Fibroblast of mammary gland (primary cell): ENCODE data around the gene MRPL46.
A peak's percentile ranks its signal among the peaks of the same experiment; 100 is the strongest.
"Not testable (repeated sequence)": the region's sequence is repeated elsewhere in the genome, so short reads cannot be mapped to it uniquely, and the experiment has no call there.

Experiments
- DNase-seq: peaks from one replicate; pipeline ENCODE4 v3.0.0-alpha.2; 2010; ENCODE audit warnings: low read depth
- H3K4me3 ChIP-seq: 2 replicates; pipeline ENCODE4 v1.5.1; 2011; ENCODE audit warnings: low read depth, mild to moderate bottlenecking, low read length, moderate library complexity; ENCODE audit not compliant: control insufficient read depth
- TF ChIP-seq, protein P1 (sequence below): conservative IDR thresholded peaks from 2 replicates; pipeline ENCODE4 v1.5.1; 2011; ENCODE audit warnings: low read depth, low read length, inconsistent platforms; ENCODE audit not compliant: control insufficient read depth, insufficient read depth

The MRPL46 gene

GRCh38 chr15:88482263-88482662 lies 15.1 kb upstream of the MRPL46 start:
- no peak overlapping the region for H3K4me3 ChIP-seq
- TF ChIP-seq, protein P1, sequence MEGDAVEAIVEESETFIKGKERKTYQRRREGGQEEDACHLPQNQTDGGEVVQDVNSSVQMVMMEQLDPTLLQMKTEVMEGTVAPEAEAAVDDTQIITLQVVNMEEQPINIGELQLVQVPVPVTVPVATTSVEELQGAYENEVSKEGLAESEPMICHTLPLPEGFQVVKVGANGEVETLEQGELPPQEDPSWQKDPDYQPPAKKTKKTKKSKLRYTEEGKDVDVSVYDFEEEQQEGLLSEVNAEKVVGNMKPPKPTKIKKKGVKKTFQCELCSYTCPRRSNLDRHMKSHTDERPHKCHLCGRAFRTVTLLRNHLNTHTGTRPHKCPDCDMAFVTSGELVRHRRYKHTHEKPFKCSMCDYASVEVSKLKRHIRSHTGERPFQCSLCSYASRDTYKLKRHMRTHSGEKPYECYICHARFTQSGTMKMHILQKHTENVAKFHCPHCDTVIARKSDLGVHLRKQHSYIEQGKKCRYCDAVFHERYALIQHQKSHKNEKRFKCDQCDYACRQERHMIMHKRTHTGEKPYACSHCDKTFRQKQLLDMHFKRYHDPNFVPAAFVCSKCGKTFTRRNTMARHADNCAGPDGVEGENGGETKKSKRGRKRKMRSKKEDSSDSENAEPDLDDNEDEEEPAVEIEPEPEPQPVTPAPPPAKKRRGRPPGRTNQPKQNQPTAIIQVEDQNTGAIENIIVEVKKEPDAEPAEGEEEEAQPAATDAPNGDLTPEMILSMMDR = no peak
- DNase-seq = no peak

- TF ChIP-seq, protein P1 = no peak
- no peak overlapping the region for H3K4me3 ChIP-seq
These were observed 13.8 kb upstream of the MRPL46 start for GRCh38 chr15:88480981-88481380.

GRCh38 chr15:88479169-88479568 lies 12.0 kb upstream of the MRPL46 start:
- no peak for DNase-seq
- TF ChIP-seq, protein P1 = no peak
- H3K4me3 ChIP-seq = no peak overlapping the region

More at GRCh38 chr15:88480981-88481380, 13.8 kb upstream of the MRPL46 start:
- no peak for DNase-seq

DNA sequence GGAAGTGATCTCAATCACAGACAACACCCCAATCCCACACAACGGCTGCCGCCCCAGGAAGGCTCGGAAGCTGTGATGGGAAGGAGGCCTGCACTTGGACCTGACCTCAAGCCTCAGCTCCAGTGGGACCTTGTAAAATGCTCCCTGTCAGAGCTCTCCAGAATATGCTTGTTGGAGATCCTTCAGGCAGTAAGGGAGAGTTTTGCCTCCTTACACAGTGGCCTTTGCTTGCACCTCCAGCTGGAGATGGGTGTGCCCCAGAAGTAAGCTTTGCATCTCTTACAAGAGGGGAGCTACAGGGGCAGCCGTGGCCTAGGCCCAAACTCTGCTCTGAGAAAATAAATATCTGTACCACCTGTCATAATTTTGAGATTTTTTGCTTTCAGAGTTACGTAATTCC lies 10.7 kb upstream of the MRPL46 start:
- no peak overlapping the region for H3K4me3 ChIP-seq
- DNase-seq = no peak
- TF ChIP-seq, protein P1 = no peak

- TF ChIP-seq, protein P1 = no peak
- no peak for DNase-seq
- no peak overlapping the region for H3K4me3 ChIP-seq
These were observed 9.9 kb upstream of the MRPL46 start for GRCh38 chr15:88477126-88477525.

DNA sequence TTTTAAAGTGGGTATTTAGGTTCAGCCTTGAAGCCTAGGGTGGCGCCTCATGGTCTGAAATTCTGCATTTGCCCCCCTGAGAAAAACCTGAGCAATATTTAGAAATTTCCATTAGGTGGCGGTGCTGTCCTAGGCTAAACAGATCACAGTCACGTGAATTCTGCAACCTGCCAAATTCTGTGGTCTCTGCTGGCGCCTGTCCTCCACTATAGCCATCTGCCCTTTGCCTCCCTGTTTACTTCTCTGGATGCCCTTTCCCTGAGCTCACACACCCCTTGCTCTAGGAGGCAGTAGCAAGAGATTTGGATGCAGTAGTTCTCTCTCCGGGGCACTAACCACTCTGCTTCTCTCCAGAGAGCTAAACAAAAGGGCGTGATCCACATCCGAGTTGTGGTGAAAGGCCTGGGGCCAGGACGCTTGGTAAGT lies 9.5 kb upstream of the MRPL46 start:
- no peak overlapping the region for H3K4me3 ChIP-seq
- TF ChIP-seq, protein P1 = peak; percentile 61
- DNase-seq = peak; percentile 68

- not testable (repeated sequence) for DNase-seq, H3K4me3 ChIP-seq
These were observed 6.6 kb upstream of the MRPL46 start for GRCh38 chr15:88473661-88474293.
